Mucosa of rectum (tissue), 2 donors: Measurements from ENCODE around the gene CPSF3.

Source experiments
- H3K27ac ChIP-seq, 2 donors: one replicate each; pipeline ENCODE4 v1.7.0; 2013; ENCODE audit warnings: inconsistent platforms in 2 of 2, low read depth in 2 of 2, low read length in 2 of 2
- H3K27me3 ChIP-seq, 2 donors: one replicate each; pipeline ENCODE4 v1.7.0; 2013; ENCODE audit warnings: low read length in 2 of 2; ENCODE audit not compliant: control insufficient read depth in 2 of 2, insufficient read depth in 2 of 2
- H3K36me3 ChIP-seq, 2 donors: one replicate each; pipeline ENCODE4 v1.7.0; 2013; ENCODE audit warnings: low read length in 2 of 2; ENCODE audit not compliant: control insufficient read depth in 2 of 2, insufficient read depth in 2 of 2
- H3K4me1 ChIP-seq, 2 donors: one replicate each; pipeline ENCODE4 v1.7.0; 2013; ENCODE audit warnings: low read length in 2 of 2, mild to moderate bottlenecking in 1 of 2; ENCODE audit not compliant: control insufficient read depth in 2 of 2, insufficient read depth in 2 of 2
- H3K4me3 ChIP-seq, 2 donors: one replicate each; pipeline ENCODE4 v1.7.0; 2013; ENCODE audit warnings: low read length in 2 of 2
- H3K9ac ChIP-seq, 2 donors: one replicate each; pipeline ENCODE4 v1.7.0; 2013; ENCODE audit warnings: low read length in 2 of 2, low read depth in 1 of 2, mild to moderate bottlenecking in 1 of 2
- H3K9me3 ChIP-seq, 2 donors: one replicate each; pipeline ENCODE4 v1.7.0; 2013; ENCODE audit warnings: low read length in 2 of 2; ENCODE audit not compliant: control insufficient read depth in 2 of 2
- donor health status: healthy.
- donor health status: Normal muscosa, but diverticular disease.

The CPSF3 gene

GRCh38 chr2:9480157-9480556 lies 56.7 kb downstream of the CPSF3 start:
- H3K9ac ChIP-seq: no peak overlapping the region
- no peak overlapping the region for H3K4me3 ChIP-seq
- peaks cover 42 to 62% of the 10 kb centered on the region in 2 donors for H3K36me3 ChIP-seq
- H3K9me3 ChIP-seq: no peaks in the 10 kb centered on the region
- H3K27ac ChIP-seq: no peak overlapping the region
- H3K27me3 ChIP-seq: no peaks in the 10 kb centered on the region
- peaks cover 0 to 4% of the 10 kb centered on the region in 2 donors for H3K4me1 ChIP-seq

DNA sequence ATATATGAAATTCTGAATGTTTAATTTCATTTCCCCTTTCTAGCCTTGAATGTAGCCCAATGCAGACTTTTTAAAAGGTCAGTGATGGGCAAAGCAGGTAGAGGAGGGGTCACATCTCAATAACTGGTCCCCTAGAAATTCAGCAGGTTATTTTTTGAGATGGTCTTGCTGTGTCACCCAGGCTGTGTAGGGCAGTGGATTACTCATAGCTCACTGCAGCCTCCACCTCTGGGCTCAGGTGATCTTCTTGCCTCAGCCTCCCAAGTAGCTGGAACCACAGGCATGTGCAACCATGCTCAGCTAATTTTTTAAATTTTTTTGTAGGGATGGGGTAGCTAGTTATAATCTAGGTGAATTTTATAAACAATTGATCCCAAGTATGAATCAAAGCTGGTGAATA lies 59.7 kb downstream of the CPSF3 start:
- H3K27me3 ChIP-seq: no peaks in the 10 kb centered on the region
- H3K36me3 ChIP-seq: peaks cover 58 to 81% of the 10 kb centered on the region in 2 donors
- no peak overlapping the region for H3K9ac ChIP-seq
- H3K9me3 ChIP-seq: no peaks in the 10 kb centered on the region
- H3K4me1 ChIP-seq: no peaks in the 10 kb centered on the region
- no peak overlapping the region for H3K27ac ChIP-seq
- H3K4me3 ChIP-seq: no peak overlapping the region

GRCh38 chr2:9484533-9484932 lies 61.1 kb downstream of the CPSF3 start:
- Histone ChIP-seq H3K4me3 (no peak overlapping the region), H3K27ac (no peak overlapping the region), H3K9ac (no peak overlapping the region), H3K27me3 (no peaks in the 10 kb centered on the region), H3K36me3 (peaks cover 62 to 83% of the 10 kb centered on the region in 2 donors), H3K4me1 (no peaks in the 10 kb centered on the region), H3K9me3 (no peaks in the 10 kb centered on the region)

DNA sequence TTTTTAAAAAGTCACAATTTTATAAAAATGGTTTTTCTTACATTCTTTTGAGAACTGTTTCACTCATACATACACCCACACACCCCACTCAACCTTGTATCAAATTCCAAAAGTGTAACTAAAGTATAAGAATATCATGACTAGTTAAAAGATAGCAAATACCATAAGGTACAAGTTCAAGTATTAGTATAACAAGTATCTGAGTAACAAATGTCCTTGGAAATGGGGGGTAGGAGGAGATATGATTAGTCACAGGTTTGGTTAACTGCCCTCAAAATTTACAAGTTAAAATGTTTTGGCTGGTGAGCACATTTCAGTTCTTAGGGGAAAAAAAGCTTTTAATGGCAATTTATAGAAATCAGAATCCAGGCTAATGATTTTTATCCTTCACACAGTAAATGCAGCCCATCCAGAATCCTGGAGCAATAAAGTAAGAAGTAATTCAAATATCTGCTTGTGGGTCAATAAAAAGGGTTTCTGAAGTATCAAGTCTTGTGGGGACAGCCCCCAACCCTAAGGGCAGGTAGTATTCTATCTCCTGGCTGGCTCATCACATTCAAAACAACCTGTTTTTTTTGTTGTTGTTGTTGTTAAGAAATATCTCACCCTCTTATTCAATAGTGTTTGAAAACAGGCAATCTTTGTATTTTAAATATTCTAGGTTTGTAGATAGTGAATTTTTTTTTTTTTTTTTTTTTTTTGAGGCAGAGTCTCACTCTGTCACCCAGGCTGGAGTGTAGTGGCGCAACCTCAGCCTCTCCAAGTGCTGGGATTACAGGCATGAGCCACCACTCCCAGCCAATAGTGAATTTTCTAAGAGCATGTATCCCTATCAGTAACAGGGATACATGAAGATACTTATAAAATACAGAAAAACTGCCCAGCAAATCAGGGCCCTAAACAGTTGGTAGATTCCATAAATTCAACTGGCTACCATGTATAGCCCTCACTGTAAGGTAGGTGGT lies 65.4 kb downstream of the CPSF3 start:
- H3K9ac ChIP-seq: no peak overlapping the region
- H3K4me3 ChIP-seq: no peak overlapping the region
- H3K27me3 ChIP-seq: no peaks in the 10 kb centered on the region
- H3K27ac ChIP-seq: no peak overlapping the region
- no peaks in the 10 kb centered on the region for H3K9me3 ChIP-seq
- H3K4me1 ChIP-seq: no peaks in the 10 kb centered on the region
- H3K36me3 ChIP-seq: peaks cover 76 to 86% of the 10 kb centered on the region in 2 donors

- Histone ChIP-seq H3K9ac (no peak overlapping the region), H3K4me1 (no peaks in the 10 kb centered on the region), H3K36me3 (peaks cover 71 to 81% of the 10 kb centered on the region in 2 donors), H3K9me3 (no peaks in the 10 kb centered on the region), H3K27ac (no peak overlapping the region), H3K27me3 (no peaks in the 10 kb centered on the region), H3K4me3 (no peak overlapping the region)
These were observed 67.3 kb downstream of the CPSF3 start for GRCh38 chr2:9490789-9491188.

- Histone ChIP-seq H3K9me3 (no peaks in the 10 kb centered on the region), H3K27ac (no peak overlapping the region), H3K4me1 (no peaks in the 10 kb centered on the region), H3K4me3 (no peak overlapping the region), H3K27me3 (no peaks in the 10 kb centered on the region), H3K9ac (no peak overlapping the region), H3K36me3 (peaks cover 75 to 80% of the 10 kb centered on the region in 2 donors)
These were observed 69.5 kb downstream of the CPSF3 start for GRCh38 chr2:9492927-9493326.

DNA sequence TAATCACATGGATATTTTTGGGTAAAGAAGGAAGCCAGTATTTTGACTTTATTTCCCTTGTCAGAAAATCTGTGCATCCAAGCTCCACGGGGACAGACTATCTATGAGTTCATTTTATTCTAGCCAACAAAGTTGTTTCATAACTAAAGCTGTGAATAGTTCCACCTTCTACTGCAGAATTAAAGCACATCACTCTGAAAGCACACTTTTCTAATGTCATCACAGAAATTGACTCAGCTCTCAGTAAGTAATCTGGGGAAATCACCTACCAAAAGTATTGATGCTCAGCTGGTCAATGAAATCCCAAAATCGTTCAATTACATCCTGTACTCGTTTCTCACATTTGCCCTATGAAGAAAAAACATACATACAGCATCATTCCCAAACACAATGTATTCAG lies 70.0 kb downstream of the CPSF3 start:
- peaks cover 71 to 79% of the 10 kb centered on the region in 2 donors for H3K36me3 ChIP-seq
- H3K27ac ChIP-seq: no peak overlapping the region
- no peaks in the 10 kb centered on the region for H3K9me3 ChIP-seq
- no peak overlapping the region for H3K9ac ChIP-seq
- H3K4me1 ChIP-seq: no peaks in the 10 kb centered on the region
- no peaks in the 10 kb centered on the region for H3K27me3 ChIP-seq
- H3K4me3 ChIP-seq: no peak overlapping the region

- Histone ChIP-seq H3K4me3 (no peak overlapping the region), H3K27me3 (no peaks in the 10 kb centered on the region), H3K36me3 (peaks cover 65 to 74% of the 10 kb centered on the region in 2 donors), H3K27ac (no peak overlapping the region), H3K4me1 (no peaks in the 10 kb centered on the region), H3K9me3 (no peaks in the 10 kb centered on the region), H3K9ac (no peak overlapping the region)
These were observed 70.6 kb downstream of the CPSF3 start for GRCh38 chr2:9494081-9494480.

DNA sequence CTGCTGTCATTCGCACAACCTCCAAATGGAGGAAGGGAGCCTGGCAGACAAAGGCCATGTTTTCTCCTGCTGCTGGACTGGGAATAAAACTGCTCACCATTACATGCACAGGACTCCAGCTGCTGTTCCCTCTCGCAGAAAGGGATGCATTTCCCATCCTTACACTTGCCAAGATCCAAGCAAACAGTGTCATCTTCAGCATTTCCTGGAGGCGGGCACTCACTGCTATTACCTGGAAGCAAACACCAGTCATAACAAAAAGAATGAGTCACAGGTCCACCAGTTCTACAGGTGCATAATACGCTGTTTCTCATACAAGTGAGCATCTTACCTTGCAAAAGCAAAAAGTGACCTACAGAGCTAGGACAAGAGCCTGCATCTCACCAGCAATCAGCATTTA lies 73.6 kb downstream of the CPSF3 start:
- H3K9me3 ChIP-seq: no peaks in the 10 kb centered on the region
- H3K27ac ChIP-seq: no peak overlapping the region
- H3K9ac ChIP-seq: no peak overlapping the region
- no peaks in the 10 kb centered on the region for H3K27me3 ChIP-seq
- peaks cover 48 to 56% of the 10 kb centered on the region in 2 donors for H3K36me3 ChIP-seq
- no peak overlapping the region for H3K4me3 ChIP-seq
- H3K4me1 ChIP-seq: no peaks in the 10 kb centered on the region

DNA sequence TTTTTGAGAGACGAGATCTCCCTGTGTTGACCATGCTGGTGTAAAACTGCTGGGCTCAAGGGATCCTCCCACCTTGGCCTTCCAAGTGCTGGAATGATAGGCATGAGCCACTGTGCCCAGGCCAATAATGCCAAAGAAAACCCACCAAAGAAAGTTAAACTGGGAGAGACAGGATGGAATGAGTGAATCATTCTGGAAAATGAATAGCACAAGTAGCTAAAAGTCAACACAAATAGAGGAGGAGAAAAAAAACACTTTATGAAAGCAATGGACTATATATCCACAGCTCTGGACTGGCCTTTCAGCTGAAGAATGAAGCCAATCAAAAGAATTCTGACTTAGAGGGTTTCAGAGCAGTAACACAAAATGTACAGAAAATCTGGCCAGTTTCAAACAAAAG lies 74.8 kb downstream of the CPSF3 start:
- Histone ChIP-seq H3K27ac (no peak overlapping the region), H3K36me3 (peaks cover 42 to 50% of the 10 kb centered on the region in 2 donors), H3K9ac (no peak overlapping the region), H3K27me3 (no peaks in the 10 kb centered on the region), H3K4me3 (no peak overlapping the region), H3K9me3 (no peaks in the 10 kb centered on the region), H3K4me1 (no peaks in the 10 kb centered on the region)
